ENCODE measurements around the gene CKS2.

Gene CKS2

DNA sequence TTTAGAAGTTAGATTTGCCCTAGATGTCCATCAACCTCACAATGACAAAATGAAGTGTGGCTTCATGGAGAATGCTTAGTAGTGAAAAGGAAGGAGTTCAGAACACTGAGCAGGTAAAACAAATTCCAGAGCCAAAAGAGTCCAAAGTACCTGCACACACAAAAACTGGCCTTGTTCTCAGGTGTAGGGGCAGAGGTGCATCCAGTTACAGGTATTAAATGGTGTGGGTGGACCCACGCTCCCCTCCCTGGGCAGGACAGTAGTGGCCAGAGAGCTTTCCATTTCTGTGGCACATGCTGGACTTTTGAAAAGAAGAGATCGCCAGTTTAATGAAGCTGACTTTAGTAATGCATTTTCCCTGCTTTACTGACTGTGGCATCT, 54.5 kb downstream of the CKS2 start:
- DNase-seq (ENCODE audit: low read depth in 2 of 2), result no peak
